HG03354 (cell line): ENCODE data around the gene HEBP2.

Source experiments
- ATAC-seq: cut with Tn5 transposase; IDR thresholded peaks from one replicate; pipeline ENCODE4 v1.9.1; 2021; ENCODE audit warnings: mild to moderate bottlenecking; ENCODE audit not compliant: unreplicated experiment, poor library complexity, severe bottlenecking

HEBP2 gene

DNA sequence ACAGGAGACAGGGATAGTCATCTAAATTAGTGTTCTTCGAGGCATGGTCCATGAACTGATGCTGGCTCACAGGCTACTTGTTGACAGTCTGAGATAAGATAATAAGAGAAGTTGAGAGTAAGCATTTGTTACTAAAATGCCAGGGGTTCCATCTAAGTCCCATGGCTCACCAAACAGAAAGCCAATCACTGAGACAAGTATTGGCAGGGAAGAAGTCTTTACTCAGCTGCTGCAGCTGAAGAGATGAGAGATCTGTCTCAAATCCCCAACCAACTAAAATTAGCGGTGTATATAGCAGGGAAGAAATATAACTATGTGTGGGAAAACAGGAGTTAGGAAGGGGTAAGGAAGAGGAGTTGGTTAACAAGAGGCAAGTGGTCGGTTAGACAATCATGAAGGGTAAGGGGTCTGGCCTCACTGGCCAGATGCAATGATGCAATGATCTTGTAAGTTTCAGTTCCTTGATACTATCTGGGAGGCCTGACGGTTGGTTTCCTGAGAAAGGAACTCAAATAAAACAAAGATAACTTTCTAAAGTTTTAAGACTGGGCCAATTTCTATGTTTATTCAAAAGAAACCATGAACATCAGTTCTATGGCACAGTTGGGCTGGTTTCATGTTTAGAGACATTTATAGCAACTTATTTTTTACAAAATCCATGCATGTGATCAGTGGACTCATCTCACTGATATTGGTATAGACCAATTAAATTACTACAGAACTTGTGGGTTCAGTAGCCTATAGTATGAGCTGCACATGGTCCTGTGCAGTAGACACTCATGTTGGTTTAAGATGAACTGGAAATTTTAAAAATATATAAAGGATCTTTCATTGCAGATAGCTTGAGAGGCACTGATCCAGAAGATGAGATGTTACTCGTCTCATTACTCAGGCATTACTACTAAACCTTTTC, 9.9 kb upstream of the HEBP2 start:
- no peak for ATAC-seq

- no peak for ATAC-seq
These were observed 7.3 kb upstream of the HEBP2 start for GRCh38 chr6:138396709-138397108.

DNA sequence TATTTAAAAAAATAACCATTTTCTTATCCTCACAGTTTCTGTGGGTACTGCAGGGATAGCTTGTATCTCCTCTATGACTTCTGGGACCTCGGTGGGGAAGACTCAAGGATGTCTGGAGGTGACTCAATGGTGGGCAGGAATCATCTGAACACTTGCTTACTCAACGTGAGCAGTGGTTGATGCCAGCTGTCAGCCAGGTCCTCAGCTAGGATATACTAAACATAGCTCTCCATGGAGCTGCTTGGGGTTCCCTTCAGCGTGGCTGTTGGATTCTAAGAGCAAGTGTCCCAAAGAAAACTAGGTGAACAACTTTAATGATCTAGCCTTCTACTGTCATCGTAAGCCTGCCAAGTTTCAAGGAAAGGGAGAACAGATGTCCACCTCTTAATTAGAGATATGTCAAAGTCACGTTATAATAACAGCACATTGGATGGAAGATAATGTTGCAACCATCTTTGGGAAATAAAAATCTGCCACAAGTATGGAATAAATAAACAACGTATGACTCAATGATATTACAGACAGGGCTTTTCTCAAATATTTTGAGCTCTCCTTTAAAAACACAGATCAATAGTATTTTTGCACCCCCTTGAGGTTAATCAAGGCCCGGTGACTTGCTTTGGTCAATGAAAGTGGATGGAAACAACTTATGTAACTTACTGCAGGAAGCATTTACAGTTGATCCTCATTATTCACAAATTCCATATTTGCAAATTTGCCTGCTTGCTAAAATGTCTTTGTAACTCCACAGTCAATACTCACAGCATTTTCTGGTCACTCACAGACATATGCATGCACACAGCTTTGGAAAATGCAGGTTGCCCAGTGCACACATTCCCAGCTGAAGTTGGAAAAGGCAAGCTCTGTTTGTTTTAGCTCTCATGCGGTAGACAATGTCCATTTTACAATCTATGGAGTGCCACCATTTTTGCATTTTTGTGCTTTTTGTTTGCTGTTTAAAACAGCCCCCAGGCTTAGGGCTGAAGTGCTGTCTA, 6.6 kb upstream of the HEBP2 start:
- ATAC-seq = no peak

DNA sequence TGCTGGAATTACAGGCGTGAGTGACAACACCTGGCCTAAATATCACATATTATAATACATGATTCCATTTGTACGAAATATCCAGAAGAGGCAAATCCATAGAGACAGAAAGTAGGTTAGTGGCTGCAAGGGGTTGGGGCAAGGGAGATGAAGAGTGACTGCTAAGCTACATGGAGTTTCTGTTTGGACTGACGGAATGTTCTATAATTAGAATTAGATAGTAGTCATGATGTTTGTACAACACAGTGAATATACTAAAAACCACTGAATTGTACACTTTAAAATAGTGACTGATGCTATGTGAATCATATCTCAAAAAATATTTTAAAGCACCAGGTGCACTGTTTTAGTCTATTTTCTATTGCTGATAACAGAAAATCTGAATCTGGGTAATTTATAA, 3.7 kb upstream of the HEBP2 start:
- no peak for ATAC-seq

DNA sequence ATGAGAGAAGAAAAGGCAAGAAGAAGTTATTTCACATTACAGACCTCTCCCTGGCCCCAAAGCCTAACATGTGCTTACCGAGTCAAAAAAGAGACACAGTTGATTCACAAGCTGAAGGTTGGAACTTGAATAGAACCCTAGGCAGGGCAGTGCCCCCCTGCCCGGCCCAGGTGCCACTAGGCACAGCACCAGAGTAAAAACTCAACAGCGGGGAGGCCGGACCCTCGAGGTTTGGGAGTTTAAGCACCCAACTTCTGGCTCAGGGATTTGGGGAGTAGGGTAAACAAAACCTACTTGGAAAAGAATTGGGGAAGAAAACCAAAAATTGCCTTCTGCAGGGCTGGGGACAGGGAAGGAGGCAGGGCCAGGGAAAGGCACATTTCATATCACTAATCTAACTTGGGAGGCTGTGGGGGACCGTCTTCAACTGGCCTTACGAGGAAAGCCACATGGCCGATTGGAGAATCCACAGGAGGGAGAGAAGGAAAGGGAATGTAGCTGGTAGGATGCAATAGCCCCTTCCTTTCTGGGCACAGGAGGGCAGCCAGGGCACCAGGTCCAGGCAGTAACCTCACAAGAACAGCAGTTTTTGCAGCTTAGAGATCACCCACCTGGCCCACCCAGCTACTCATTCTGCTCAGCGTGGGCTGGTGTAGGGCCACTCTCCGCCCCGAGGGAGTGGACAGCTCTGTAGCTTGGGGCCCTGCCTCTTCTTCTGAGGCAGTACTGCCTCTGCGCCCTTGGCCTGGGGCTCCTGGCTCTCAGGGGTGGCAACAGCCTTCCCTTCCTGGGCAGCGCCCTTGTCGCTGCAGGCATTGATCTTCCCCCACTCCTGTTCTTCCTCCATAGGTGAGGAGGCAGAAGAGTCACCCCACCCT, 1.8 kb upstream of the HEBP2 start:
- no peak for ATAC-seq

- ATAC-seq = no peak
These were observed 1.2 kb upstream of the HEBP2 start for GRCh38 chr6:138402838-138403187.

GRCh38 chr6:138403324-138403800, 661 bp upstream of the HEBP2 start:
- ATAC-seq = peak; percentile 25

GRCh38 chr6:138404666-138405337, 779 bp downstream of the HEBP2 start:
- peak; percentile 5 for ATAC-seq

DNA sequence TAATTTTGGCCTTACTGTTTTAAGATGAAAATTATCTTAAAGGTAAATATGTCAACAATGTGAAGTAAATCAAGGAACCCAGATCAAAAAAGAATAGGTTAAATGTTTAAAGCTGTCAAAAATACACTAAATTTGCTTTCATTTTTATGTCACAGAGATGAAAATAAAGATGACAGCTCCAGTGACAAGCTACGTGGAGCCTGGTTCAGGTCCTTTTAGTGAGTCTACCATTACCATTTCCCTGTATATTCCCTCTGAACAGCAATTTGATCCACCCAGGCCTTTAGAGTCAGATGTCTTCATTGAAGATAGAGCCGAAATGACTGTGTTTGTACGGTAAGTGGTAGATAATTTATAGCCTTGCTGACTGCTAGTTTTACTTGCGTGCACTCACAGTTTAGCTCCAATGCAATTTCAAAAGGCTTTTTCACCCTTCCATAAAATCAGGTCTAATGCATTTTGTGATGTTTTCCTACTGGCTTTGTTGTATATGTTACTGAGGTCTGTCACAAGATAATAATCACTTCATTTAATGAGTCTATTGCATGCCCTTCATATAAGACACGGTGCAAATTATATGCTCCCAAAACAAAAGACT, 1.9 kb downstream of the HEBP2 start:
- no peak for ATAC-seq

DNA sequence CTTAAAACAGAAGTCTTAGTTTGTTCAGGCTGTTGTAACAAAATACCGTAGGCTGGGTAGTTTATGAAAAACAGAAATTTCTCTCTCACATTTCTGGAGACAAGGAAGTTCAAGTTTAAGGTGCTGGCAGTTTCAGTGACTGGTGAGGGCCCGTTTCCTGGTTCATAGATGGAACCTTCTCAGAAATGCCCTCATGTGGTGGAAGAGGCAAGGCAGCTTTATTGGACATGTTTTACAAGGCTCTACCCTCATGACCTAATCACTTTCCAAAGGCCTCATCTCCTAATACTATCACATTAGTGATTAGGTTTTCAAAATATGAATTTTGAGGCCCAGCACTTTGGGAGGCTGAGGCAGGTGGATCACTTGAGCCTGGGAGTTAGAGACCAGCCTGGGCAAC, 2.4 kb downstream of the HEBP2 start:
- ATAC-seq = no peak

DNA sequence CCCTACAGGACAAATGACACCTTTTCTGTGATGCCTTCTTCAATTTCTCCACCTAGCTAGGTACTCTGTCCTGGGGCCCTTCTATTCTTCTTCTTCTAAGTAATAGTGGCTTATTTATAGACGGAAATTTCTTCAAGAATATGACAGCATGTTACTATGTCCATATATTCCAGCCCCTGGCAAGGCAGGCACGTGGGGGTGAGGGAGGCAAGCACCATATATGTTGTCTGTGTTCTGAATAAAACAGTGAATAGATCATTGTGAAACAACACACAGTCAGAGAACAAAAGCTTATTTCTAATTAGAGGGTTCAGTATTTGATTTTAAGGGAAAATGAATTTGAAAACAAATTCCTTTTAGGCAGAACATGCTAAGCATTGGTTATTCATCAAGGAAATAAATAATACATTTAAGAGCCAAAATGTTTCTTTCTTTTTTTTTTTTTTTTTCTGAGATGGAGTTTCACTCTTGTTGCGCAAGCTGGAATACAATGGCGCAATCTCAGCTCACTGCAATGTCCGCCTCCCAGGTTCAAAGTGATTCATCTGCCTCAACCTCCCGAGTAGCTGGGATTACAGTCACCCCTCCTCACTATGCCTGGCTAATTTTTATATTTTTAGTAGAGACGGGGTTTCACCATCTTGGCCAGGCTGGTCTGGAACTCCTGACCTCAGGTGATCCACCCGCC, 6.2 kb downstream of the HEBP2 start:
- ATAC-seq = no peak

DNA sequence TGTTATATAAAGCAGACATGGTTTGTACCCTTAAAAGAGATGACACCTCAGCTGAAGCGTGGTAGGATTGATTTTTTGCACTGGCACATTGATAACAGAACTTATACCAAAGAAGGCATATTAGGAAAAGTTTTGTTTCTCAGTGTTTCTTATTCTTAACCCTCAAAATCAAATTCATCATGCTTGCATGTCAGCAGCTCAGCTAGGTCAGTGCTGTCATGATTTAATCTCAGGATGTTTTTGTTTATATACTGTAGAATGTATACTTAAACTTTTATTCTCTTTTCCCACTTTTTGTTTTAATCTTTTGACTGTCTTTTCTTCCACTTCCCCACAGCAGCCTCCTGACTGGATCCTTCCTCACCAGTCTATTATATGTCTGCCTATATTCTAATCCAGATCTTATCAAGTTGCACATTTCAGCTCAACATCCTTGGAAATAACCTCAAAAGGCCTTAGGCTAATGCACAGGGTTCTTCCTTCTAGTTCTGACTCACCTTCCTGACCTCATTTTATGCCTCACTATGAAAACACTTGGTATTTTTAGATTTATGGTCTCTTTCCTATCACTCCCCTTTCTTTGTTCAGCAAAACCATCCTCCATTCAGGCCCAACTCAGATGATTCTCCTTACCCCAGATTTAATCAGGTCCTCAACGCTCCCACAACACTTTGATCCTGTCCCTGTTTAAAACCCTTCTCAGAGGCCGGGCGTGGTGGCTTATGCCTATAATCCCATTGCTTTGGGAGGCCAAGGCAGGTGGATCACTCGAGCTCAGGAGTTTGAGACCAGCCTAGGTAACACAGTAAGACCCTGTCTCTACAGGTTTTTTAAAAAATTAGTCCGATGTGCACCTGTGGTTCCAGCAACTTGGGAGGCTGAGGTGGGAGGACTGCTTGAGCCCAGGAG, 7.2 kb downstream of the HEBP2 start:
- peak; percentile 55 for ATAC-seq

DNA sequence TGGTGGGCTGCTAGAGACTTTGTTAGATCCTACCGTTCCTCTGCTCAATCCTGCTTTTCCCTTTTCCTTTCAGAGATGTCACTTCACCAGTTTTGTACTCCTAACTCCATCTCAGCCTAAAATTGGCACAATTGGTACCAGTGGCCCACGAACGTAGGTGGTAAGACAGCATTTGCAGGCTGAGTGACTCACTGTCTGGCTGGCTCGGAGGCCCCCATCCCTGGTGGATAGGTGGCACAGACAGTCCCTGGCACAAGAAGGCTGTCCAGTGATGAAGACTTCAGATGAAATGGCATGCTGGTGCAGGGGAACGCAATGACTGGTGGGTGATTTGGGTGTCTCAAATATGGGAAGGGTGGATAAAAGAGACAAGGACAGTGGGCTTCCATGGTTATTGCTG, 11.1 kb downstream of the HEBP2 start:
- ATAC-seq = no peak

DNA sequence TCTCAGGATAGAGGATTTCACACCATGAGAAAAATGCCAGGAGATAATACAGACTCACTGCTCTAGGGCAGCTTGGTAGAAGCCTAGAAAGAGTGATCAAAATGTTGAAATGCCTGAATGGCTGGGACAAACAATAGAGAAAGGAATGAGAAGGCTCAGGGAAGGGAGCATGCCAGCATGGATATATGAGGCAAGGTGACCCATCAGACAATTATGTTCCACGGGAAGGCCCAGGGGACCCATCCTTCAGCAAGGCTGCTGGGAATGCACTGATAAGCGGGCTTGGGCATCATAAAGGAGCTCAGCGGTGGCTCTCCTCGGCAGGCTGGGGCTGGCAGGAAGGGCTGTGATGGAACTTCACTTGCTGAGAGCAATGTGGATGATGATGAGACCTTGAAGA, 12.2 kb downstream of the HEBP2 start:
- no peak for ATAC-seq

- no peak for ATAC-seq
These were observed 13.6 kb downstream of the HEBP2 start for GRCh38 chr6:138417493-138418117.

DNA sequence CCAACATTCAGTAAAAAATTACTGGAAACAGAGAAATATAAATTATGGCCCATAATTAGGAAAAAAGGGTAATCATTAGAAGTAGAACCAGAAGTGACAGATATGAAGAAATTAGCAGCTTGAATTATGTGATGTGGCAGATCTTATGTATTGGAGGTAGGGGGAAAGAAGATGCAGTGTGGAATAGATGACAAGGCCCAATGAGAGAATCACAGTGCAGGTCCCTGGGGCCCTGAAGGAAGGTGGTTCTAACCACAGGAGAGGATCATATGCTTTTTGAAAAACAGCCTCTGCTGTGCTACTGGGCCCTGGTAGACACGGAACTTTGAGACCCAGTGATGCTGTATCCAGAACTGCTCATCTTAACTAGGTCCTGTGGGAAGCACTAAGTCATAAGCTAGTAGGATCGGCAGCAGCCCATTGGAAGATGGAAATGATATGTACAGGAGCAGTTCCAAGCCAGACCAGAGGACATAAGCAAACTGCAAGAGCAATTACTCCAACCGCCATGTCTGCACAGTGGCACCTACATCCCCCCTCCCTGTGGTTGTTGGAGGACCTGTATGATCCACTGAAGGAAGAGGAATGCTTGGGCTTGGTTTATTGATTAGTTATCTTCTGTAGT, 14.2 kb downstream of the HEBP2 start:
- ATAC-seq = no peak
